Cortex of kidney (tissue), 1 donor: ENCODE results near the gene FRMD6.
"Not testable (repeated sequence)": the region's sequence is repeated elsewhere in the genome, so short reads cannot be mapped to it uniquely, and the experiment has no call there.

ENCODE experiments used
- DNase-seq: peaks from one replicate; lab custom pipeline; 2025; lab: John Stamatoyannopoulos, UW

FRMD6 gene

GRCh38 chr14:51630987-51631386 lies 20.7 kb upstream of the FRMD6 start:
- no peak for DNase-seq

- DNase-seq = not testable (repeated sequence)
Measured at GRCh38 chr14:51633298-51633697, 18.4 kb upstream of the FRMD6 start.

- DNase-seq = no peak
Measured at GRCh38 chr14:51636109-51636508, 15.6 kb upstream of the FRMD6 start.

- DNase-seq = no peak
Measured at GRCh38 chr14:51638071-51638944, 13.4 kb upstream of the FRMD6 start.

GRCh38 chr14:51639668-51640316 lies 11.9 kb upstream of the FRMD6 start:
- DNase-seq = no peak

- DNase-seq = no peak
Measured at GRCh38 chr14:51643140-51643539, 8.6 kb upstream of the FRMD6 start.

GRCh38 chr14:51644217-51644933 lies 7.3 kb upstream of the FRMD6 start:
- DNase-seq = no peak

- DNase-seq = no peak
Measured at GRCh38 chr14:51648296-51648695, 3.4 kb upstream of the FRMD6 start.

- no peak for DNase-seq
Measured at GRCh38 chr14:51650716-51651387, 858 bp upstream of the FRMD6 start.

GRCh38 chr14:51652168-51653078 lies 713 bp downstream of the FRMD6 start:
- DNase-seq = no peak

- no peak for DNase-seq
Measured at GRCh38 chr14:51653079-51653774, 1.5 kb downstream of the FRMD6 start.

- DNase-seq = no peak
Measured at GRCh38 chr14:51653775-51654532, 2.2 kb downstream of the FRMD6 start.

- DNase-seq = no peak
Measured at GRCh38 chr14:51654533-51654845, 2.8 kb downstream of the FRMD6 start.

- DNase-seq = no peak
Measured at GRCh38 chr14:51657762-51658161, 6.1 kb downstream of the FRMD6 start.

GRCh38 chr14:51658441-51659173 lies 6.9 kb downstream of the FRMD6 start:
- no peak for DNase-seq

- DNase-seq = no peak
Measured at GRCh38 chr14:51660741-51661140, 9.0 kb downstream of the FRMD6 start.

- no peak for DNase-seq
Measured at GRCh38 chr14:51661504-51661903, 9.8 kb downstream of the FRMD6 start.

- no peak for DNase-seq
Measured at GRCh38 chr14:51663783-51664326, 12.1 kb downstream of the FRMD6 start.

GRCh38 chr14:51666070-51666469 lies 14.4 kb downstream of the FRMD6 start:
- no peak for DNase-seq
